ENCODE results near the gene KLF9. TPM values are rescaled to one million over a fixed set of nuclear protein-coding genes. Genes with fewer than 3 reads are reported as not detected.

KLF9 gene
- total RNA-seq, 1 experiment from 2014 or later: 1.0 TPM

DNA sequence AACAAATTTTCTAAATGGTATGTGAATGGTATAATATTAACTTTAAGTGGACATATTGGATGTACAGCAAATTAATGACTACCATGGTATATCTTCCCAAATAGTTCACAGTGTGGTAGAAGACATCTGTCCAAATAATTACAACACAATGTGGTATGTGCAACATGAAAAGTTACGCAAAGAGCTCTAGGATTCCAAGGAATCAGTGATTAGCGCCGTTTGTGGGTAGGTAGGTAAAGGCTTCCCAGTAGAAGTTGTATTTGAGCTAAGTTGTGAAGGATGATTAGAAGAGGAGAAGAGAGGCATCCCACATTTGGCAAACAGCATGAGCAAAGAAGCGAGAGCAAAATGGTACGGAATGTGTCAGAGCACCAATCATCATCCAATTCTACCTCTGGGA, 14.3 kb upstream of the KLF9 start:
- Mint-ChIP-seq H3K27ac (no peak overlapping the region), H3K27me3 (ENCODE audit: low read depth) (peaks cover 10% of the 10 kb centered on the region), H3K4me3 (no peak overlapping the region), H3K4me1 (peaks cover 5% of the 10 kb centered on the region), H3K9me3 (peaks cover 8% of the 10 kb centered on the region), H3K36me3 (no peaks in the 10 kb centered on the region)
- TF ChIP-seq FOXJ3 (CRISPR knock-in tag; IDR thresholded peaks at IDR 0.05; ENCODE audit: borderline replicate concordance) (no peak), ATF1 (CRISPR knock-in tag; IDR thresholded peaks at IDR 0.05) (no peak), ZNF121 (CRISPR knock-in tag; IDR thresholded peaks at IDR 0.05) (no peak)
- CTCF ChIA-PET: interaction anchor here (0.7 kb wide), 1 partner anchor 81 kb away, joined by 3 read pairs; no protein-coding TSS in a partner anchor
- POLR2A ChIA-PET: no interaction called here
- ATAC-seq: no peak
- no peak for DNase-seq (ENCODE audit: low spot score)

DNA sequence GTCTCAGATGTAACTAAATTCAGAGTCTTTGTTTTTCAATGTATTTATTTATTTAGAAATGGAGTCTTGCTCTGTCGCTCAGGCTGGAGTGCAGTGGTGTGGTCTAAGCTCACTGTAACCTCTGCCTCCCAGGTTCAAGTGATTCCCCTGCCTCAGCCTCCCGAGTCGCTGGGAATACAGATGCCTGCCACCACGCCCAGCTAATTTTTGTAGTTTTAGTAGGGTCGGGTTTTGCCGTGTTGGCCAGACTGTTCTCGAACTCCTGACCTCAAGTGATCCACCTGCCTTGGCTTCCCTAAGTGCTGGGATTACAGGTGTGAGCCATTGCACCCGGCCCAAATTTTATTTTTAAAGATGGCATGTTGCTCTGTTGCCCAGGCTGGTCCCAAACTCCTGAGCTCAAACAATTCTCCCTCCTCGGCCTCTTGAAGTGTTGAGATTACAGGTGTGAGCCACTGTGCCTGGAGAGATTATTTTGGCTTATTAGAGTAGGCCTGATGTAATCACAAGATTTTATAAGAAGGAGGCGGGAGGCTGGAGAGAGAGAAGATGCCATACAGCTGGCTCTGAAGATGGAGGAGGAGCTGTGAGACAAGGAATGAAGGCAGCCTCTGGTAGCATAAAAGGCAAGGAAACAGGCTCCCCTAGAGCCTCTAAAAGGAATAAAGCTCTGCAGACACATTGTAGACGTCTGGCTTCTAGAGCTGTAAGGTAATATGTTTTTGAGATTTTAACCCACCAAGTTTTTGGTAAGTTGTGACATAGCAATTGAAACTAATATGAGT, 12.9 kb upstream of the KLF9 start:
- Mint-ChIP-seq H3K4me3 (no peak overlapping the region), H3K27ac (no peak overlapping the region; the same call in 1 of the 2 replicates), H3K9me3 (peaks cover 5% of the 10 kb centered on the region), H3K4me1 (peaks cover 8% of the 10 kb centered on the region), H3K27me3 (ENCODE audit: low read depth) (peaks cover 21% of the 10 kb centered on the region), H3K36me3 (no peaks in the 10 kb centered on the region)
- no peak for DNase-seq (ENCODE audit: low spot score)
- ATAC-seq: peak; percentile 58
- POLR2A ChIA-PET: interaction anchor here (0.6 to 0.8 kb wide), 2 partner anchors 8 to 148 kb away, joined by 3 to 4 read pairs; no protein-coding TSS in a partner anchor
- no peak for TF ChIP-seq ESRRA (CRISPR knock-in tag; IDR thresholded peaks at IDR 0.05; ENCODE audit: borderline replicate concordance)
- TF ChIP-seq, protein P1, sequence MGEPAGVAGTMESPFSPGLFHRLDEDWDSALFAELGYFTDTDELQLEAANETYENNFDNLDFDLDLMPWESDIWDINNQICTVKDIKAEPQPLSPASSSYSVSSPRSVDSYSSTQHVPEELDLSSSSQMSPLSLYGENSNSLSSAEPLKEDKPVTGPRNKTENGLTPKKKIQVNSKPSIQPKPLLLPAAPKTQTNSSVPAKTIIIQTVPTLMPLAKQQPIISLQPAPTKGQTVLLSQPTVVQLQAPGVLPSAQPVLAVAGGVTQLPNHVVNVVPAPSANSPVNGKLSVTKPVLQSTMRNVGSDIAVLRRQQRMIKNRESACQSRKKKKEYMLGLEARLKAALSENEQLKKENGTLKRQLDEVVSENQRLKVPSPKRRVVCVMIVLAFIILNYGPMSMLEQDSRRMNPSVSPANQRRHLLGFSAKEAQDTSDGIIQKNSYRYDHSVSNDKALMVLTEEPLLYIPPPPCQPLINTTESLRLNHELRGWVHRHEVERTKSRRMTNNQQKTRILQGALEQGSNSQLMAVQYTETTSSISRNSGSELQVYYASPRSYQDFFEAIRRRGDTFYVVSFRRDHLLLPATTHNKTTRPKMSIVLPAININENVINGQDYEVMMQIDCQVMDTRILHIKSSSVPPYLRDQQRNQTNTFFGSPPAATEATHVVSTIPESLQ (CRISPR knock-in tag; IDR thresholded peaks at IDR 0.05): no peak
- CTCF ChIA-PET: interaction anchor here (0.5 to 1.3 kb wide), 9 partner anchors 9 to 175 kb away, joined by 3 to 5 read pairs (median 3); no protein-coding TSS in a partner anchor

DNA sequence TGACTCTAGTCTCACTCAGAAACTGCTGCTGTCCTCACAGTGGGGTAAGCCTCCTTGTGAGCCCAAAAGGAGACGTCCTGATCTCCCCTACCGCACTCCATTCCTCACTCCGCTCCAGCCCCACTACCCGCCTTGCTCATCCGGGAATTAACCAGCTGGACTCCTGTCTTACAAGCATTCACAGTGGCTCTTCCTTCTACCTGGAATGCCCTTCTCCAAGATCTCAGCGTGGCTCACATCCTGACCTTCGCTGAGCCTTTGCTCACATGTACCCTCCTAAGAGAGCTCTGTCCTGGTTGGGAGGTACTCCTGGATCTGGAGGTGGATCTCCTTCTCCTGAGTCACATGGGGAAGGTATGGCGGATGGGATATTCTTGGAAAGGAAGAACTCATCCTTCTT, 10.7 kb upstream of the KLF9 start:
- ChIA-PET CTCF (interaction anchor here (1.2 kb wide), 1 partner anchor 177 kb away, joined by 3 read pairs; no protein-coding TSS in a partner anchor), POLR2A (no interaction called here)
- no peak overlapping the region for H3K4me3 Mint-ChIP-seq
- H3K27me3 Mint-ChIP-seq (ENCODE audit: low read depth): peaks cover 35% of the 10 kb centered on the region
- TF ChIP-seq, protein P2, sequence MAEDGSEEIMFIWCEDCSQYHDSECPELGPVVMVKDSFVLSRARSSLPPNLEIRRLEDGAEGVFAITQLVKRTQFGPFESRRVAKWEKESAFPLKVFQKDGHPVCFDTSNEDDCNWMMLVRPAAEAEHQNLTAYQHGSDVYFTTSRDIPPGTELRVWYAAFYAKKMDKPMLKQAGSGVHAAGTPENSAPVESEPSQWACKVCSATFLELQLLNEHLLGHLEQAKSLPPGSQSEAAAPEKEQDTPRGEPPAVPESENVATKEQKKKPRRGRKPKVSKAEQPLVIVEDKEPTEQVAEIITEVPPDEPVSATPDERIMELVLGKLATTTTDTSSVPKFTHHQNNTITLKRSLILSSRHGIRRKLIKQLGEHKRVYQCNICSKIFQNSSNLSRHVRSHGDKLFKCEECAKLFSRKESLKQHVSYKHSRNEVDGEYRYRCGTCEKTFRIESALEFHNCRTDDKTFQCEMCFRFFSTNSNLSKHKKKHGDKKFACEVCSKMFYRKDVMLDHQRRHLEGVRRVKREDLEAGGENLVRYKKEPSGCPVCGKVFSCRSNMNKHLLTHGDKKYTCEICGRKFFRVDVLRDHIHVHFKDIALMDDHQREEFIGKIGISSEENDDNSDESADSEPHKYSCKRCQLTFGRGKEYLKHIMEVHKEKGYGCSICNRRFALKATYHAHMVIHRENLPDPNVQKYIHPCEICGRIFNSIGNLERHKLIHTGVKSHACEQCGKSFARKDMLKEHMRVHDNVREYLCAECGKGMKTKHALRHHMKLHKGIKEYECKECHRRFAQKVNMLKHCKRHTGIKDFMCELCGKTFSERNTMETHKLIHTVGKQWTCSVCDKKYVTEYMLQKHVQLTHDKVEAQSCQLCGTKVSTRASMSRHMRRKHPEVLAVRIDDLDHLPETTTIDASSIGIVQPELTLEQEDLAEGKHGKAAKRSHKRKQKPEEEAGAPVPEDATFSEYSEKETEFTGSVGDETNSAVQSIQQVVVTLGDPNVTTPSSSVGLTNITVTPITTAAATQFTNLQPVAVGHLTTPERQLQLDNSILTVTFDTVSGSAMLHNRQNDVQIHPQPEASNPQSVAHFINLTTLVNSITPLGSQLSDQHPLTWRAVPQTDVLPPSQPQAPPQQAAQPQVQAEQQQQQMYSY (CRISPR knock-in tag; IDR thresholded peaks at IDR 0.05): no peak; the same call in 1 of the 2 replicates
- TF ChIP-seq ZNF263 (CRISPR knock-in tag; IDR thresholded peaks at IDR 0.05; ENCODE audit: low read depth) (no peak), EMX1 (CRISPR knock-in tag; IDR thresholded peaks at IDR 0.05) (no peak), KAT7 (CRISPR knock-in tag; IDR thresholded peaks at IDR 0.05; ENCODE audit: borderline replicate concordance) (no peak), ZBTB21 (CRISPR knock-in tag; IDR thresholded peaks at IDR 0.05; ENCODE audit: borderline replicate concordance) (no peak), NR1H2 (CRISPR knock-in tag; IDR thresholded peaks at IDR 0.05) (no peak), GABPB1 (CRISPR knock-in tag; IDR thresholded peaks at IDR 0.05) (no peak), ZNF232 (CRISPR knock-in tag; IDR thresholded peaks at IDR 0.05) (no peak), ZNF121 (CRISPR knock-in tag; IDR thresholded peaks at IDR 0.05) (no peak), MXD4 (CRISPR knock-in tag; IDR thresholded peaks at IDR 0.05; ENCODE audit: borderline replicate concordance) (no peak)
- TF ChIP-seq, protein P3, sequence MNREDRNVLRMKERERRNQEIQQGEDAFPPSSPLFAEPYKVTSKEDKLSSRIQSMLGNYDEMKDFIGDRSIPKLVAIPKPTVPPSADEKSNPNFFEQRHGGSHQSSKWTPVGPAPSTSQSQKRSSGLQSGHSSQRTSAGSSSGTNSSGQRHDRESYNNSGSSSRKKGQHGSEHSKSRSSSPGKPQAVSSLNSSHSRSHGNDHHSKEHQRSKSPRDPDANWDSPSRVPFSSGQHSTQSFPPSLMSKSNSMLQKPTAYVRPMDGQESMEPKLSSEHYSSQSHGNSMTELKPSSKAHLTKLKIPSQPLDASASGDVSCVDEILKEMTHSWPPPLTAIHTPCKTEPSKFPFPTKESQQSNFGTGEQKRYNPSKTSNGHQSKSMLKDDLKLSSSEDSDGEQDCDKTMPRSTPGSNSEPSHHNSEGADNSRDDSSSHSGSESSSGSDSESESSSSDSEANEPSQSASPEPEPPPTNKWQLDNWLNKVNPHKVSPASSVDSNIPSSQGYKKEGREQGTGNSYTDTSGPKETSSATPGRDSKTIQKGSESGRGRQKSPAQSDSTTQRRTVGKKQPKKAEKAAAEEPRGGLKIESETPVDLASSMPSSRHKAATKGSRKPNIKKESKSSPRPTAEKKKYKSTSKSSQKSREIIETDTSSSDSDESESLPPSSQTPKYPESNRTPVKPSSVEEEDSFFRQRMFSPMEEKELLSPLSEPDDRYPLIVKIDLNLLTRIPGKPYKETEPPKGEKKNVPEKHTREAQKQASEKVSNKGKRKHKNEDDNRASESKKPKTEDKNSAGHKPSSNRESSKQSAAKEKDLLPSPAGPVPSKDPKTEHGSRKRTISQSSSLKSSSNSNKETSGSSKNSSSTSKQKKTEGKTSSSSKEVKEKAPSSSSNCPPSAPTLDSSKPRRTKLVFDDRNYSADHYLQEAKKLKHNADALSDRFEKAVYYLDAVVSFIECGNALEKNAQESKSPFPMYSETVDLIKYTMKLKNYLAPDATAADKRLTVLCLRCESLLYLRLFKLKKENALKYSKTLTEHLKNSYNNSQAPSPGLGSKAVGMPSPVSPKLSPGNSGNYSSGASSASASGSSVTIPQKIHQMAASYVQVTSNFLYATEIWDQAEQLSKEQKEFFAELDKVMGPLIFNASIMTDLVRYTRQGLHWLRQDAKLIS (CRISPR knock-in tag; IDR thresholded peaks at IDR 0.05; ENCODE audit: borderline replicate concordance): no peak
- TF ChIP-seq, protein P4, sequence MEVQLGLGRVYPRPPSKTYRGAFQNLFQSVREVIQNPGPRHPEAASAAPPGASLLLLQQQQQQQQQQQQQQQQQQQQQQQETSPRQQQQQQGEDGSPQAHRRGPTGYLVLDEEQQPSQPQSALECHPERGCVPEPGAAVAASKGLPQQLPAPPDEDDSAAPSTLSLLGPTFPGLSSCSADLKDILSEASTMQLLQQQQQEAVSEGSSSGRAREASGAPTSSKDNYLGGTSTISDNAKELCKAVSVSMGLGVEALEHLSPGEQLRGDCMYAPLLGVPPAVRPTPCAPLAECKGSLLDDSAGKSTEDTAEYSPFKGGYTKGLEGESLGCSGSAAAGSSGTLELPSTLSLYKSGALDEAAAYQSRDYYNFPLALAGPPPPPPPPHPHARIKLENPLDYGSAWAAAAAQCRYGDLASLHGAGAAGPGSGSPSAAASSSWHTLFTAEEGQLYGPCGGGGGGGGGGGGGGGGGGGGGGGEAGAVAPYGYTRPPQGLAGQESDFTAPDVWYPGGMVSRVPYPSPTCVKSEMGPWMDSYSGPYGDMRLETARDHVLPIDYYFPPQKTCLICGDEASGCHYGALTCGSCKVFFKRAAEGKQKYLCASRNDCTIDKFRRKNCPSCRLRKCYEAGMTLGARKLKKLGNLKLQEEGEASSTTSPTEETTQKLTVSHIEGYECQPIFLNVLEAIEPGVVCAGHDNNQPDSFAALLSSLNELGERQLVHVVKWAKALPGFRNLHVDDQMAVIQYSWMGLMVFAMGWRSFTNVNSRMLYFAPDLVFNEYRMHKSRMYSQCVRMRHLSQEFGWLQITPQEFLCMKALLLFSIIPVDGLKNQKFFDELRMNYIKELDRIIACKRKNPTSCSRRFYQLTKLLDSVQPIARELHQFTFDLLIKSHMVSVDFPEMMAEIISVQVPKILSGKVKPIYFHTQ (CRISPR knock-in tag; IDR thresholded peaks at IDR 0.05): no peak
- TF ChIP-seq, protein P5, sequence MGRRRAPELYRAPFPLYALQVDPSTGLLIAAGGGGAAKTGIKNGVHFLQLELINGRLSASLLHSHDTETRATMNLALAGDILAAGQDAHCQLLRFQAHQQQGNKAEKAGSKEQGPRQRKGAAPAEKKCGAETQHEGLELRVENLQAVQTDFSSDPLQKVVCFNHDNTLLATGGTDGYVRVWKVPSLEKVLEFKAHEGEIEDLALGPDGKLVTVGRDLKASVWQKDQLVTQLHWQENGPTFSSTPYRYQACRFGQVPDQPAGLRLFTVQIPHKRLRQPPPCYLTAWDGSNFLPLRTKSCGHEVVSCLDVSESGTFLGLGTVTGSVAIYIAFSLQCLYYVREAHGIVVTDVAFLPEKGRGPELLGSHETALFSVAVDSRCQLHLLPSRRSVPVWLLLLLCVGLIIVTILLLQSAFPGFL (CRISPR knock-in tag; IDR thresholded peaks at IDR 0.05; ENCODE audit: borderline replicate concordance): no peak
- no peak for DNase-seq (ENCODE audit: low spot score)
- H3K36me3 Mint-ChIP-seq: no peaks in the 10 kb centered on the region
- H3K4me1 Mint-ChIP-seq: peaks cover 23% of the 10 kb centered on the region
- ATAC-seq: no peak
- no peaks in the 10 kb centered on the region for H3K9me3 Mint-ChIP-seq
- no peak overlapping the region for H3K27ac Mint-ChIP-seq

All from WTC11 (cell line).